Astrocyte (in vitro differentiated cells and primary cell): Measurements from ENCODE around the gene CSNK1G2.

Experiments used
- CTCF ChIP-seq: IDR thresholded peaks from 2 replicates; pipeline ENCODE4 v1.5.1; 2011; ENCODE audit warnings: low read depth, mild to moderate bottlenecking, inconsistent platforms, low read length, moderate library complexity; ENCODE audit not compliant: insufficient read depth
- EZH2 ChIP-seq: IDR thresholded peaks from 2 replicates; pipeline ENCODE4 v1.6.1; 2012; ENCODE audit warnings: mild to moderate bottlenecking, low read length, inconsistent platforms; ENCODE audit not compliant: insufficient read depth

- TF ChIP-seq CTCF (no peak), EZH2 (no peak)
Observed at GRCh38 chr19:1932395-1932794, 8.6 kb upstream of the CSNK1G2 start.
